ENCODE measurements around the gene GAS1. TPM values are rescaled to one million over a fixed set of nuclear protein-coding genes. Genes with fewer than 3 reads are reported as not detected.

The GAS1 gene
- total RNA-seq, 1 donor from 2014 or later = 3.3 TPM

- no peak for DNase-seq (ENCODE audit: low read depth)
- no peak for TF ChIP-seq CTCF (conservative IDR thresholded peaks at IDR 0.05; ENCODE audit: low read depth, low read length)
Measured at GRCh38 chr9:86985132-86985647, 37.9 kb upstream of the GAS1 start.

GRCh38 chr9:86983620-86984259, 36.4 kb upstream of the GAS1 start:
- no peak overlapping the region for H3K4me3 ChIP-seq (ENCODE audit: low read depth, low read length)
- DNase-seq (ENCODE audit: low read depth) = no peak

More at GRCh38 chr9:86985132-86985647, 37.9 kb upstream of the GAS1 start:
- H3K4me3 ChIP-seq (ENCODE audit: low read depth, low read length) = no peak overlapping the region

GRCh38 chr9:86983249-86983619, 35.9 kb upstream of the GAS1 start:
- no peak for DNase-seq (ENCODE audit: low read depth)
- no peak for TF ChIP-seq CTCF (conservative IDR thresholded peaks at IDR 0.05; ENCODE audit: low read depth, low read length)
- H3K4me3 ChIP-seq (ENCODE audit: low read depth, low read length) = no peak overlapping the region

More at GRCh38 chr9:86983620-86984259, 36.4 kb upstream of the GAS1 start:
- no peak for TF ChIP-seq CTCF (conservative IDR thresholded peaks at IDR 0.05; ENCODE audit: low read depth, low read length)

- no peak overlapping the region for H3K4me3 ChIP-seq (ENCODE audit: low read depth, low read length)
- DNase-seq (ENCODE audit: low read depth) = no peak
- TF ChIP-seq CTCF (conservative IDR thresholded peaks at IDR 0.05; ENCODE audit: low read depth, low read length) = no peak
Measured at GRCh38 chr9:86980802-86981201, 33.5 kb upstream of the GAS1 start.

GRCh38 chr9:86979657-86980056, 32.4 kb upstream of the GAS1 start:
- no peak for DNase-seq (ENCODE audit: low read depth)
- TF ChIP-seq CTCF (conservative IDR thresholded peaks at IDR 0.05; ENCODE audit: low read depth, low read length) = no peak
- H3K4me3 ChIP-seq (ENCODE audit: low read depth, low read length) = no peak overlapping the region

GRCh38 chr9:86978922-86979474, 31.7 kb upstream of the GAS1 start:
- no peak for TF ChIP-seq CTCF (conservative IDR thresholded peaks at IDR 0.05; ENCODE audit: low read depth, low read length)
- DNase-seq (ENCODE audit: low read depth) = no peak
- no peak overlapping the region for H3K4me3 ChIP-seq (ENCODE audit: low read depth, low read length)

GRCh38 chr9:86978413-86978812, 31.1 kb upstream of the GAS1 start:
- TF ChIP-seq CTCF (conservative IDR thresholded peaks at IDR 0.05; ENCODE audit: low read depth, low read length) = no peak
- no peak for DNase-seq (ENCODE audit: low read depth)
- H3K4me3 ChIP-seq (ENCODE audit: low read depth, low read length) = no peak overlapping the region

Measured in epithelial cell of proximal tubule (primary cell).